SK-N-SH treated with all-trans-retinoic acid at 6 μM for 48 hours (cell line): ENCODE results near the gene ZNG1F.
"Not testable (repeated sequence)": the region's sequence is repeated elsewhere in the genome, so short reads cannot be mapped to it uniquely, and the experiment has no call there.

Experiments
- ZFP3 ChIP-seq: fragments of 250-450 bp; sonication (Bioruptor Pico); IDR thresholded peaks from 2 replicates; pipeline ENCODE4 v1.5.0; 2020; ENCODE audit warnings: mild to moderate bottlenecking, moderate library complexity
- ZFP30 ChIP-seq: fragments of 450-650 bp; formaldehyde crosslinking; IDR thresholded peaks from 2 replicates; pipeline ENCODE4 v1.5.0; 2022; ENCODE audit warnings: mild to moderate bottlenecking, moderate library complexity
- ZNF565 ChIP-seq: fragments of 450-650 bp; formaldehyde crosslinking; conservative IDR thresholded peaks from 2 replicates; pipeline ENCODE4 v1.5.0; 2020; ENCODE audit warnings: low read depth, mild to moderate bottlenecking, moderate library complexity

DNA sequence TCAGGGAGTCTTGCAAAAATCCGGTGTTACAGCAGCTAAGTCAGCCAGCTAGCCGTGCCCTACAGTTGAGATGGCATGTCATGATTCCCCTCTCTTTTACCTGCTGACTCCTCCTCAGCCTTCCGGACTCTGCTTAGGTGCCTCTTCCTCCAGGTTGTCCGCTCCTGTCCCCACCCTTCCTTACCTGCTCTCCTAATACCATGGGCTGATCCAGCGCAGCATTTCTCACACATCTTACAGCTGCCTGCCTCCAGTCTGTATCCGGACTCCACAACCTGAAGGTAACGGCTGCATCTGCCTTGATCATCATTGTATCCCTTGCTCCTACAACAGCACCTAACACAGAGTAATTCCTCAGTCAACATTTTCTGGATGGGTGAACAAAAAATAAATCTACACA lies 69.8 kb downstream of the ZNG1F start:
- not testable (repeated sequence) for TF ChIP-seq ZFP30 (CRISPR knock-in tag); ZNF565; ZFP3 (CRISPR knock-in tag)
